Measurements from ENCODE around the gene FEM1A.

Gene FEM1A

DNA sequence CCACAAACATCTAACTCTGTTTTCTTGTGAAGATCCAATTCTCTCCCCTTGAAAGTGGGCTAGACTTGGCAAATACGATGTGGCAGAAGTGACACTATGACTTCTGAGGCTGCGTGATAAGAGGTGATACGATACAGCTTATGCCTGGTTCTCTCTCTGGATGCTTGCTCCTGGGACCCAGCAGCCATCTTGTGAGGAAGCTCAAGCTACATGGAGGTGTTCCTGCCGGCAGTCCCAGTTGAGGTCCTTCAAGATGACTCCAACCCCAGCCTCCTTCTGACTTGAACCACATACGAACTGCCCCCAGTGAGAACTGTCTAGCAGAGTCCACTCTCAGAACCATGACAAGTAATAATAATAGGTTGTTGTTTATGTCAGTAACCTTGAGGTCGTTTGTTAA lies 10.7 kb upstream of the FEM1A start:
- TF ChIP-seq RAD21 (IDR thresholded peaks at IDR 0.05; ENCODE audit: low read depth) (no peak), YY1 (IDR thresholded peaks at IDR 0.05; ENCODE audit: low read depth) (peak; percentile 66; the same call in 1 of the 2 replicates)

- TF ChIP-seq REST (IDR thresholded peaks at IDR 0.05; ENCODE audit: low read depth) (no peak), TCF12 (IDR thresholded peaks at IDR 0.05; ENCODE audit: low read depth) (no peak), TEAD4 (IDR thresholded peaks at IDR 0.05) (no peak), YY1 (IDR thresholded peaks at IDR 0.05; ENCODE audit: low read depth) (no peak), RAD21 (IDR thresholded peaks at IDR 0.05; ENCODE audit: low read depth) (no peak), TAF1 (IDR thresholded peaks at IDR 0.05; ENCODE audit: low read depth) (no peak), ZBTB7A (IDR thresholded peaks at IDR 0.05; ENCODE audit: low read depth) (no peak), EP300 (IDR thresholded peaks at IDR 0.05; ENCODE audit: borderline replicate concordance) (no peak), CREB1 (IDR thresholded peaks at IDR 0.05; ENCODE audit: low read depth) (no peak), FOXM1 (IDR thresholded peaks at IDR 0.05; ENCODE audit: borderline replicate concordance, low read depth) (no peak)
- TF ChIP-seq, protein P1, sequence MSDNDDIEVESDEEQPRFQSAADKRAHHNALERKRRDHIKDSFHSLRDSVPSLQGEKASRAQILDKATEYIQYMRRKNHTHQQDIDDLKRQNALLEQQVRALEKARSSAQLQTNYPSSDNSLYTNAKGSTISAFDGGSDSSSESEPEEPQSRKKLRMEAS (IDR thresholded peaks at IDR 0.05), result no peak
Measured at GRCh38 chr19:4781801-4782200, 9.7 kb upstream of the FEM1A start.

- TF ChIP-seq, protein P1 (IDR thresholded peaks at IDR 0.05), result peak; percentile 86
- TF ChIP-seq, protein P2, sequence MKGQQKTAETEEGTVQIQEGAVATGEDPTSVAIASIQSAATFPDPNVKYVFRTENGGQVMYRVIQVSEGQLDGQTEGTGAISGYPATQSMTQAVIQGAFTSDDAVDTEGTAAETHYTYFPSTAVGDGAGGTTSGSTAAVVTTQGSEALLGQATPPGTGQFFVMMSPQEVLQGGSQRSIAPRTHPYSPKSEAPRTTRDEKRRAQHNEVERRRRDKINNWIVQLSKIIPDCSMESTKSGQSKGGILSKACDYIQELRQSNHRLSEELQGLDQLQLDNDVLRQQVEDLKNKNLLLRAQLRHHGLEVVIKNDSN (IDR thresholded peaks at IDR 0.05), result 0 out of 2 replicates have a peak, but pooled peaks have one; percentile 2
- peak; percentile 6; the same call in 1 of the 2 replicates for TF ChIP-seq TCF12 (IDR thresholded peaks at IDR 0.05; ENCODE audit: low read depth)
Measured at GRCh38 chr19:4792019-4792865, 708 bp downstream of the FEM1A start.

GRCh38 chr19:4794971-4795370 lies 3.4 kb downstream of the FEM1A start:
- no peak for TF ChIP-seq RAD21 (IDR thresholded peaks at IDR 0.05; ENCODE audit: low read depth)
- no peak for TF ChIP-seq EP300 (IDR thresholded peaks at IDR 0.05; ENCODE audit: borderline replicate concordance)
- no peak for TF ChIP-seq CREB1 (IDR thresholded peaks at IDR 0.05; ENCODE audit: low read depth)
- TF ChIP-seq TEAD4 (IDR thresholded peaks at IDR 0.05), result no peak
- TF ChIP-seq TAF1 (IDR thresholded peaks at IDR 0.05; ENCODE audit: low read depth), result no peak
- TF ChIP-seq NFIC (IDR thresholded peaks at IDR 0.05), result no peak
- TF ChIP-seq, protein P1 (IDR thresholded peaks at IDR 0.05), result no peak
- no peak for TF ChIP-seq YY1 (IDR thresholded peaks at IDR 0.05; ENCODE audit: low read depth)
- TF ChIP-seq TCF12 (IDR thresholded peaks at IDR 0.05; ENCODE audit: low read depth), result no peak
- TF ChIP-seq FOXM1 (IDR thresholded peaks at IDR 0.05; ENCODE audit: borderline replicate concordance, low read depth), result no peak

GRCh38 chr19:4795400-4795799 lies 3.9 kb downstream of the FEM1A start:
- TF ChIP-seq, protein P2 (IDR thresholded peaks at IDR 0.05), result no peak
- TF ChIP-seq REST (IDR thresholded peaks at IDR 0.05; ENCODE audit: low read depth) (no peak), CREB1 (IDR thresholded peaks at IDR 0.05; ENCODE audit: low read depth) (no peak), TEAD4 (IDR thresholded peaks at IDR 0.05) (no peak), EP300 (IDR thresholded peaks at IDR 0.05; ENCODE audit: borderline replicate concordance) (no peak), FOXM1 (IDR thresholded peaks at IDR 0.05; ENCODE audit: borderline replicate concordance, low read depth) (no peak), EGR1 (IDR thresholded peaks at IDR 0.05) (no peak), CEBPB (IDR thresholded peaks at IDR 0.05) (no peak), ZBTB7A (IDR thresholded peaks at IDR 0.05; ENCODE audit: low read depth) (no peak), TCF12 (IDR thresholded peaks at IDR 0.05; ENCODE audit: low read depth) (no peak)

DNA sequence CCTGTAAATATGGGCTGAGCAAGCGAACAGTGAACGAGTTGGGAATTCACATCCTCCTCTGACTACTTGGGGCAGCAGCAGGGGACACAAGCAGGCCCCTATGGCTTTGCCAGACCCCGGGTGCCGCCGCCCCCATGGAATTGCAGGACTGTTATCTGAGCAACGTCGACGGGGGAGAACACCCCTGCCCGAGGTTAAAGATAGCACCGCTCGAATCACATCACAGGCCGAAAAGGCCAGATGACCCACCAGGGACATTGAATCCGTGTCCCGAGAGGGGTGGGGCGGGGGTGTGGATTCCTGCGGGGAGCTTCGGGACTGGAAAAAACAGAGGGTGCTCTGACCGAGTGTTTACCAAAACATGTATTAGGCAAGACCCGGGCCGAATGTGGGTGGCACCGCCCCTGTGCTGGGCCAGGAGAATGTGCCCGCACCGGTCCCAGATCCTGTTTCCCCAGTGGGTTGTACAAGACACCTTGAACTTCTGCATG lies 9.1 kb downstream of the FEM1A start:
- TF ChIP-seq TEAD4 (IDR thresholded peaks at IDR 0.05) (peak; percentile 89), TCF12 (IDR thresholded peaks at IDR 0.05; ENCODE audit: low read depth) (peak; percentile 46; the same call in 1 of the 2 replicates), FOXM1 (IDR thresholded peaks at IDR 0.05; ENCODE audit: borderline replicate concordance, low read depth) (no peak), TAF1 (IDR thresholded peaks at IDR 0.05; ENCODE audit: low read depth) (no peak), CEBPB (IDR thresholded peaks at IDR 0.05) (peak; percentile 90), CREB1 (IDR thresholded peaks at IDR 0.05; ENCODE audit: low read depth) (no peak), EP300 (IDR thresholded peaks at IDR 0.05; ENCODE audit: borderline replicate concordance) (peak; percentile 50; the same call in 1 of the 2 replicates)
- TF ChIP-seq, protein P1 (IDR thresholded peaks at IDR 0.05), result no peak
